ENCODE results near the gene RRP8.

DNA sequence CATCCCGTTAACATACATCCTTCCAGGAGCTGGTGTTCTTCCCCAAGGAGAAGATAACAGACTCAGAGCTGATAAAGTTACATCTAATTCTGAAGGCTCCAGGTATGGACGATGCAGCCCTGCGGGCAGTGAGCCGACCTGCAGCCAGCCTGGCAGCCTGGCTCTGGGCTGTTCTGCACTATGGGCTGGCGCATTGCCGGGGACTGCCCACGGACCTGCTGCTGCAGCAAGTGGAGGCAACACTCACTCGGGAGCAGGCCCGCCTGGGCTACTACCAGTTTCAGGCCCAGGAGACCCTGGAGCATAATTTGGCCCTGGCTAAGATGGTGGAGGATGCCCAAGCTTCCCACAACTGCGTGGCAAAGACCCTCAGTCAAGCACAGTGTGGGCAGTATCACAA is 39.7 kb downstream of the RRP8 start:
- no peak for TF ChIP-seq CHD2 (IDR thresholded peaks at IDR 0.05; ENCODE audit: low read length)
- TF ChIP-seq, protein P1, sequence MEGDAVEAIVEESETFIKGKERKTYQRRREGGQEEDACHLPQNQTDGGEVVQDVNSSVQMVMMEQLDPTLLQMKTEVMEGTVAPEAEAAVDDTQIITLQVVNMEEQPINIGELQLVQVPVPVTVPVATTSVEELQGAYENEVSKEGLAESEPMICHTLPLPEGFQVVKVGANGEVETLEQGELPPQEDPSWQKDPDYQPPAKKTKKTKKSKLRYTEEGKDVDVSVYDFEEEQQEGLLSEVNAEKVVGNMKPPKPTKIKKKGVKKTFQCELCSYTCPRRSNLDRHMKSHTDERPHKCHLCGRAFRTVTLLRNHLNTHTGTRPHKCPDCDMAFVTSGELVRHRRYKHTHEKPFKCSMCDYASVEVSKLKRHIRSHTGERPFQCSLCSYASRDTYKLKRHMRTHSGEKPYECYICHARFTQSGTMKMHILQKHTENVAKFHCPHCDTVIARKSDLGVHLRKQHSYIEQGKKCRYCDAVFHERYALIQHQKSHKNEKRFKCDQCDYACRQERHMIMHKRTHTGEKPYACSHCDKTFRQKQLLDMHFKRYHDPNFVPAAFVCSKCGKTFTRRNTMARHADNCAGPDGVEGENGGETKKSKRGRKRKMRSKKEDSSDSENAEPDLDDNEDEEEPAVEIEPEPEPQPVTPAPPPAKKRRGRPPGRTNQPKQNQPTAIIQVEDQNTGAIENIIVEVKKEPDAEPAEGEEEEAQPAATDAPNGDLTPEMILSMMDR (IDR thresholded peaks at IDR 0.05; ENCODE audit: control extremely low read depth in 1 of 3, insufficient read depth in 1 of 3, low read depth in 1 of 3, low read length in 3 of 3), result no peak
- no peak for TF ChIP-seq CEBPB (IDR thresholded peaks at IDR 0.05; ENCODE audit: low read depth, low read length)
